Measurements from ENCODE around the gene G6PC3.

The G6PC3 gene

GRCh38 chr17:44079877-44080821 is 9.6 kb downstream of the G6PC3 start:
- H3K27ac ChIP-seq, result no peak overlapping the region
- no peak for DNase-seq (ENCODE audit: low read depth, low spot score)

GRCh38 chr17:44081681-44082080 is 11.1 kb downstream of the G6PC3 start:
- DNase-seq (ENCODE audit: low read depth, low spot score), result no peak
- no peak overlapping the region for H3K27ac ChIP-seq

GRCh38 chr17:44082256-44082927 is 11.9 kb downstream of the G6PC3 start:
- no peak overlapping the region for H3K27ac ChIP-seq
- DNase-seq (ENCODE audit: low read depth, low spot score), result no peak

- no peak for DNase-seq (ENCODE audit: low read depth, low spot score)
- no peak overlapping the region for H3K27ac ChIP-seq
These were observed 12.8 kb downstream of the G6PC3 start for GRCh38 chr17:44083250-44083849.

- no peak overlapping the region for H3K27ac ChIP-seq
- no peak for DNase-seq (ENCODE audit: low read depth, low spot score)
These were observed 13.6 kb downstream of the G6PC3 start for GRCh38 chr17:44084131-44084538.

GRCh38 chr17:44084921-44085320 is 14.4 kb downstream of the G6PC3 start:
- no peak overlapping the region for H3K27ac ChIP-seq
- DNase-seq (ENCODE audit: low read depth, low spot score), result no peak

- no peak overlapping the region for H3K27ac ChIP-seq
- DNase-seq (ENCODE audit: low read depth, low spot score), result no peak
These were observed 15.4 kb downstream of the G6PC3 start for GRCh38 chr17:44085908-44086307.

GRCh38 chr17:44086364-44087311 is 16.1 kb downstream of the G6PC3 start:
- H3K27ac ChIP-seq, result no peak overlapping the region
- peak; percentile 89 for DNase-seq (ENCODE audit: low read depth, low spot score)

GRCh38 chr17:44087319-44087718 is 16.8 kb downstream of the G6PC3 start:
- no peak overlapping the region for H3K27ac ChIP-seq
- DNase-seq (ENCODE audit: low read depth, low spot score), result no peak

- H3K27ac ChIP-seq, result no peak overlapping the region
- no peak for DNase-seq (ENCODE audit: low read depth, low spot score)
These were observed 17.7 kb downstream of the G6PC3 start for GRCh38 chr17:44088254-44088653.

GRCh38 chr17:44091200-44091997 is 20.9 kb downstream of the G6PC3 start:
- H3K27ac ChIP-seq, result no peak overlapping the region
- DNase-seq (ENCODE audit: low read depth, low spot score), result no peak

GRCh38 chr17:44092051-44092450 is 21.5 kb downstream of the G6PC3 start:
- H3K27ac ChIP-seq, result no peak overlapping the region
- no peak for DNase-seq (ENCODE audit: low read depth, low spot score)

GRCh38 chr17:44093231-44093900 is 22.8 kb downstream of the G6PC3 start:
- no peak overlapping the region for H3K27ac ChIP-seq
- no peak for DNase-seq (ENCODE audit: low read depth, low spot score)

GRCh38 chr17:44094701-44095387 is 24.3 kb downstream of the G6PC3 start:
- no peak for DNase-seq (ENCODE audit: low read depth, low spot score)
- no peak overlapping the region for H3K27ac ChIP-seq

GRCh38 chr17:44095388-44095646 is 24.8 kb downstream of the G6PC3 start:
- peak overlapping the region; percentile 68 for H3K27ac ChIP-seq

GRCh38 chr17:44095647-44096496 is 25.3 kb downstream of the G6PC3 start:
- no peak for DNase-seq (ENCODE audit: low read depth, low spot score)
- peak overlapping the region; percentile 68 for H3K27ac ChIP-seq

More at GRCh38 chr17:44095388-44095646, 24.8 kb downstream of the G6PC3 start:
- no peak for DNase-seq (ENCODE audit: low read depth, low spot score)

Measured in epithelial cell of prostate (primary cell).